Neural cell (in vitro differentiated cells): ENCODE data around the gene ROBO4. TPM values are rescaled to one million over a fixed set of nuclear protein-coding genes. Genes with fewer than 3 reads are reported as not detected.

Experiments
- H2AFZ ChIP-seq: fragments of 200-600, 300-800 bp; sonication (generic), shearing (Covaris generic); 2 replicates; pipeline ENCODE4 v1.6.0; 2014; ENCODE audit warnings: low read depth, mild to moderate bottlenecking, antibody characterized with exemption, low read length, moderate library complexity
- H3F3A ChIP-seq: fragments of 200-600 bp; shearing (Covaris generic); 2 replicates; pipeline ENCODE4 v1.6.1; 2016; ENCODE audit warnings: mild to moderate bottlenecking, moderate library complexity, mixed read lengths, antibody characterized with exemption, low read length; ENCODE audit not compliant: insufficient read depth, poor library complexity, severe bottlenecking
- H3K27ac ChIP-seq: fragments of 200-600, 300-800 bp; sonication (generic), shearing (Covaris generic); 2 replicates; pipeline ENCODE4 v1.5.1; 2014; ENCODE audit warnings: mild to moderate bottlenecking, low read length, moderate library complexity
- H3K27me3 ChIP-seq: fragments of 300-800, 200-600 bp; sonication (generic), shearing (Covaris generic); 2 replicates; pipeline ENCODE4 v1.6.0; 2014; ENCODE audit warnings: mild to moderate bottlenecking, low read depth, low read length, moderate library complexity; ENCODE audit not compliant: insufficient read depth
- H3K36me3 ChIP-seq: fragments of 300-800, 200-600 bp; sonication (generic), shearing (Covaris generic); 2 replicates; pipeline ENCODE4 v1.5.1; 2014; ENCODE audit warnings: mild to moderate bottlenecking, antibody characterized with exemption, low read length, moderate library complexity; ENCODE audit not compliant: insufficient read depth
- H3K4me2 ChIP-seq: fragments of 300-800, 200-600 bp; sonication (generic), shearing (Covaris generic); 2 replicates; pipeline ENCODE4 v1.6.0; 2014; ENCODE audit warnings: mild to moderate bottlenecking, low read length
- H3K4me3 ChIP-seq: fragments of 300-800, 200-600 bp; sonication (generic), shearing (Covaris generic); 2 replicates; pipeline ENCODE4 v1.5.1; 2014; ENCODE audit warnings: mild to moderate bottlenecking, low read length, moderate library complexity
- H3K79me2 ChIP-seq: fragments of 200-600 bp; shearing (Covaris generic); replicated peaks from 2 replicates; pipeline ENCODE4 v1.6.0; 2014; ENCODE audit warnings: mild to moderate bottlenecking, low read length, moderate library complexity; ENCODE audit not compliant: insufficient read depth
- H3K9ac ChIP-seq: fragments of 300-800, 200-600 bp; sonication (generic), shearing (Covaris generic); 2 replicates; pipeline ENCODE4 v1.6.1; 2016; ENCODE audit warnings: mild to moderate bottlenecking, low read length, mixed read lengths
- H3K9me2 ChIP-seq: fragments of 200-600 bp; shearing (Covaris generic); 2 replicates; pipeline ENCODE4 v1.6.1; 2016; ENCODE audit warnings: mild to moderate bottlenecking, low read length, mixed read lengths; ENCODE audit not compliant: insufficient read depth
- H3K9me3 ChIP-seq: fragments of 200-600, 300-800 bp; sonication (generic), shearing (Covaris generic); 2 replicates; pipeline ENCODE4 v1.6.1; 2016; ENCODE audit warnings: mild to moderate bottlenecking, mixed run types, low read length, moderate library complexity, mixed read lengths
- H4K20me1 ChIP-seq: fragments of 200-600 bp; shearing (Covaris generic); 2 replicates; pipeline ENCODE4 v1.6.1; 2016; ENCODE audit warnings: mild to moderate bottlenecking, mixed run types; ENCODE audit not compliant: insufficient read depth
- EP300 ChIP-seq: fragments of 450-650 bp; conservative IDR thresholded peaks from 2 replicates; pipeline ENCODE4 v1.6.1; 2014; ENCODE audit warnings: antibody characterized with exemption, mild to moderate bottlenecking, moderate library complexity; ENCODE audit not compliant: poor library complexity, severe bottlenecking
- EZH2 ChIP-seq: fragments of 200-600, 300-800 bp; shearing (Covaris generic), sonication (generic); IDR thresholded peaks from 2 replicates; pipeline ENCODE4 v1.6.1; 2014; ENCODE audit warnings: antibody characterized with exemption, low read length, borderline replicate concordance, mild to moderate bottlenecking; ENCODE audit not compliant: insufficient read depth, poor library complexity, severe bottlenecking
- MXI1 ChIP-seq: fragments of 450-650 bp; conservative IDR thresholded peaks from 2 replicates; pipeline ENCODE4 v1.6.1; 2014; ENCODE audit warnings: antibody characterized with exemption, mild to moderate bottlenecking; ENCODE audit not compliant: poor library complexity, severe bottlenecking
- POLR2AphosphoS5 ChIP-seq: IDR thresholded peaks from 2 replicates; pipeline ENCODE4 v1.6.1; 2012
- RAD21 ChIP-seq: fragments of 450-650 bp; conservative IDR thresholded peaks from 2 replicates; pipeline ENCODE4 v1.6.1; 2014; ENCODE audit warnings: antibody characterized with exemption, mild to moderate bottlenecking, moderate library complexity
- SMC3 ChIP-seq: fragments of 450-650 bp; conservative IDR thresholded peaks from 2 replicates; pipeline ENCODE4 v1.6.1; 2014; ENCODE audit warnings: antibody characterized with exemption, mild to moderate bottlenecking, moderate library complexity; ENCODE audit not compliant: poor library complexity
- TAF1 ChIP-seq: IDR thresholded peaks from 2 replicates; pipeline ENCODE4 v1.6.1; 2012; ENCODE audit warnings: low read depth
- polyA plus RNA-seq: library from polyadenylated mRNA; depleted of rRNA; stranded (reverse); fragments of >200 nt; gene quantifications from 2 replicates; pipeline ENCODE4 v1.2.3, GENCODE V29; 2014
- TF ChIP-seq, protein P1 (sequence below): IDR thresholded peaks from 2 replicates; pipeline ENCODE4 v1.6.1; 2012; ENCODE audit warnings: borderline replicate concordance
- TF ChIP-seq, protein P2 (sequence below): fragments of 450-650 bp; IDR thresholded peaks from 2 replicates; pipeline ENCODE4 v1.5.1; 2014; ENCODE audit warnings: antibody characterized with exemption, mild to moderate bottlenecking, moderate library complexity; ENCODE audit not compliant: poor library complexity, severe bottlenecking

ROBO4 gene
- polyA plus RNA-seq, 1 donor from 2014 or later, result not detected

DNA sequence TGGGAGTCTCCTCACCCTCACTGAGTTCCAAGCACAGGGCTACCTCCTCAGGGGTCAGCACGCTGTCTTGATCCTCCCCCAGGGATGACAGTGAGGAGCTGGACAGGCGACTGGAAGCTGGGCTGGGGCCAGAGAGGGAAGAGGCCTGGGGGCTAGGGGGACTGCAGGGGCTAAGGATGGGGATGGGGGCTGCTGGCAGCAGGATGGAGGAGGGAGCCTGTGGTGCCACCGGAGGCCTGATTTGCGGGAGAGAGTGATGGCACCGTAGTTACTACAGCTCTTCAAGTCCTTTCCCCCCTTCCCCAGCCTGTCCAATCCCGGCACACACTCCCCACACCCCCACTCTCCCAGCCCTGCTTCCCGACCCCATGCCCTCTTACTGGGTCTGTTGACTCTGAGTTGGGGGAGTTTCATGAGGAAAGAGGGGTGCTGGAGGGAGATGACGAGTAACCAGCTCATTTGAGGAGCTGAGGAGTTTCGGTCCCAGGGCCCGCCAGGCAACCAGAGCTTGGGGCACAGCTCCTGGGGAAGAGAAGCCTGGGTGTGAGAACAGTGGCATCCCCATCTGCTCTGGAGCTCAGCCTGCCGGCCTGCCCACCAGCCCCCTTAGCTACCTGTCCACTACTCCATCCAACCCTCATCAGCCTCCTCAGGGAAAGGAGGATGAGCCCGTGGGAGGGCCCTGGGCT is 10.5 kb downstream of the ROBO4 start:
- Histone ChIP-seq H4K20me1 (no peaks in the 10 kb centered on the region), H3K9me3 (no peaks in the 10 kb centered on the region), H3K27me3 (no peaks in the 10 kb centered on the region), H3K36me3 (no peaks in the 10 kb centered on the region), H2AFZ (no peak overlapping the region), H3K27ac (no peak overlapping the region), H3K4me2 (no peak overlapping the region), H3K79me2 (no peaks in the 10 kb centered on the region), H3F3A (no peaks in the 10 kb centered on the region), H3K4me3 (no peak overlapping the region), H3K9me2 (no peaks in the 10 kb centered on the region), H3K9ac (no peak overlapping the region)
- TF ChIP-seq EZH2, result no peak
- no peak for TF ChIP-seq TAF1
- TF ChIP-seq MXI1, result no peak
- no peak for TF ChIP-seq RAD21
- TF ChIP-seq SMC3, result no peak
- TF ChIP-seq, protein P1, sequence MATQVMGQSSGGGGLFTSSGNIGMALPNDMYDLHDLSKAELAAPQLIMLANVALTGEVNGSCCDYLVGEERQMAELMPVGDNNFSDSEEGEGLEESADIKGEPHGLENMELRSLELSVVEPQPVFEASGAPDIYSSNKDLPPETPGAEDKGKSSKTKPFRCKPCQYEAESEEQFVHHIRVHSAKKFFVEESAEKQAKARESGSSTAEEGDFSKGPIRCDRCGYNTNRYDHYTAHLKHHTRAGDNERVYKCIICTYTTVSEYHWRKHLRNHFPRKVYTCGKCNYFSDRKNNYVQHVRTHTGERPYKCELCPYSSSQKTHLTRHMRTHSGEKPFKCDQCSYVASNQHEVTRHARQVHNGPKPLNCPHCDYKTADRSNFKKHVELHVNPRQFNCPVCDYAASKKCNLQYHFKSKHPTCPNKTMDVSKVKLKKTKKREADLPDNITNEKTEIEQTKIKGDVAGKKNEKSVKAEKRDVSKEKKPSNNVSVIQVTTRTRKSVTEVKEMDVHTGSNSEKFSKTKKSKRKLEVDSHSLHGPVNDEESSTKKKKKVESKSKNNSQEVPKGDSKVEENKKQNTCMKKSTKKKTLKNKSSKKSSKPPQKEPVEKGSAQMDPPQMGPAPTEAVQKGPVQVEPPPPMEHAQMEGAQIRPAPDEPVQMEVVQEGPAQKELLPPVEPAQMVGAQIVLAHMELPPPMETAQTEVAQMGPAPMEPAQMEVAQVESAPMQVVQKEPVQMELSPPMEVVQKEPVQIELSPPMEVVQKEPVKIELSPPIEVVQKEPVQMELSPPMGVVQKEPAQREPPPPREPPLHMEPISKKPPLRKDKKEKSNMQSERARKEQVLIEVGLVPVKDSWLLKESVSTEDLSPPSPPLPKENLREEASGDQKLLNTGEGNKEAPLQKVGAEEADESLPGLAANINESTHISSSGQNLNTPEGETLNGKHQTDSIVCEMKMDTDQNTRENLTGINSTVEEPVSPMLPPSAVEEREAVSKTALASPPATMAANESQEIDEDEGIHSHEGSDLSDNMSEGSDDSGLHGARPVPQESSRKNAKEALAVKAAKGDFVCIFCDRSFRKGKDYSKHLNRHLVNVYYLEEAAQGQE, result no peak
- no peak for TF ChIP-seq EP300
- TF ChIP-seq, protein P2, sequence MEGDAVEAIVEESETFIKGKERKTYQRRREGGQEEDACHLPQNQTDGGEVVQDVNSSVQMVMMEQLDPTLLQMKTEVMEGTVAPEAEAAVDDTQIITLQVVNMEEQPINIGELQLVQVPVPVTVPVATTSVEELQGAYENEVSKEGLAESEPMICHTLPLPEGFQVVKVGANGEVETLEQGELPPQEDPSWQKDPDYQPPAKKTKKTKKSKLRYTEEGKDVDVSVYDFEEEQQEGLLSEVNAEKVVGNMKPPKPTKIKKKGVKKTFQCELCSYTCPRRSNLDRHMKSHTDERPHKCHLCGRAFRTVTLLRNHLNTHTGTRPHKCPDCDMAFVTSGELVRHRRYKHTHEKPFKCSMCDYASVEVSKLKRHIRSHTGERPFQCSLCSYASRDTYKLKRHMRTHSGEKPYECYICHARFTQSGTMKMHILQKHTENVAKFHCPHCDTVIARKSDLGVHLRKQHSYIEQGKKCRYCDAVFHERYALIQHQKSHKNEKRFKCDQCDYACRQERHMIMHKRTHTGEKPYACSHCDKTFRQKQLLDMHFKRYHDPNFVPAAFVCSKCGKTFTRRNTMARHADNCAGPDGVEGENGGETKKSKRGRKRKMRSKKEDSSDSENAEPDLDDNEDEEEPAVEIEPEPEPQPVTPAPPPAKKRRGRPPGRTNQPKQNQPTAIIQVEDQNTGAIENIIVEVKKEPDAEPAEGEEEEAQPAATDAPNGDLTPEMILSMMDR, result no peak
- TF ChIP-seq POLR2AphosphoS5, result no peak

DNA sequence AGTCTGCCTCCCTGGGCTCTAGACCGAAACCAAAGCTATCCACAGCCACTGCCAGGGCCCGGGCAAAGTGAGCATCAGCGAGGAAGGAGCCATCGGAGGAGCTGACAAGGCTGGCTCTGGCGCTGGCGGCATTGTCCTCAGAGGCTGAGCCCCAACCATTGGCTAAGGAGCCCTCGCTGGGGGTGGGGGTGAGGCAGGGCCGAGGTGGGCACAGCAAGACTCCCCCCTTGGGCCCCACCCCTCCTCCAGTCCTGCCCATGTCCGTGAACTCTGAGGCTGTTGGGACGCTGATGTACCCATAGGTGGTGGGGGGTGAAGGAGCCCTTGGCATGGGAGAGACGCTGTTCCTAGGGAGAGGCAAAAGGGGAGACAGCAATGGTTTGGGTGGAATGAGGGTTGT is 11.2 kb downstream of the ROBO4 start:
- H3K27me3 ChIP-seq, result no peaks in the 10 kb centered on the region
- no peak overlapping the region for H3K4me3 ChIP-seq
- H3K36me3 ChIP-seq, result no peaks in the 10 kb centered on the region
- H3K9me2 ChIP-seq, result no peaks in the 10 kb centered on the region
- H3F3A ChIP-seq, result no peaks in the 10 kb centered on the region
- H3K79me2 ChIP-seq, result no peaks in the 10 kb centered on the region
- no peak for TF ChIP-seq SMC3
- no peak for TF ChIP-seq EP300
- no peak for TF ChIP-seq MXI1
- TF ChIP-seq EZH2, result no peak
- TF ChIP-seq POLR2AphosphoS5, result no peak
- TF ChIP-seq, protein P1, result no peak
- TF ChIP-seq TAF1, result no peak
- H3K27ac ChIP-seq, result no peak overlapping the region
- no peak overlapping the region for H2AFZ ChIP-seq
- H3K9me3 ChIP-seq, result no peaks in the 10 kb centered on the region
- no peak overlapping the region for H3K9ac ChIP-seq
- no peaks in the 10 kb centered on the region for H4K20me1 ChIP-seq
- H3K4me2 ChIP-seq, result no peak overlapping the region
